C4-2B (cell line): ENCODE results near the gene KRTAP10-10.

Source experiments
- ZFX ChIP-seq: fragments of 450-650 bp; IDR thresholded peaks from 2 replicates; pipeline ENCODE4 v1.6.1; 2017
- TF ChIP-seq, protein P1 (sequence below): fragments of 450-650 bp; conservative IDR thresholded peaks from 2 replicates; pipeline ENCODE4 v1.5.1; 2017; ENCODE audit warnings: mild to moderate bottlenecking

DNA sequence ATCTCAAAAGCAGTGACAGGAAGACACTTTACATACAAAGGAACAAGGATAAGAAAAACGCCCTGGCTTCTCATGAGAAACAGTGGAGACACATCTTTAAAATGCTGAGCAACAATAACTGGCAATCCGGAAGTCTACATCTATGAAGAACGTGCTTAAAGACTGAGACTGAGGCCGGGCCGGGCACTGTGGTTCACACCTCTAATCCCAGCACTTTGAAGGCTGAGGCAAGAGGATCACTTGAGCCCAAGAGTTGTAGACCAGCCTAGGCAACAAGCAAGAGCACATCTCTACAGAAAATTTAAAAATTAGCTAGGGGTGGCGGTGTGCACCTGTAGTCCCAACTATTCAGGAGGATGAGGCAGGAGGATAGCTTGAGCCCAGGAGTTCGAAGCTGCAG is 46.9 kb downstream of the KRTAP10-10 start:
- TF ChIP-seq, protein P1, sequence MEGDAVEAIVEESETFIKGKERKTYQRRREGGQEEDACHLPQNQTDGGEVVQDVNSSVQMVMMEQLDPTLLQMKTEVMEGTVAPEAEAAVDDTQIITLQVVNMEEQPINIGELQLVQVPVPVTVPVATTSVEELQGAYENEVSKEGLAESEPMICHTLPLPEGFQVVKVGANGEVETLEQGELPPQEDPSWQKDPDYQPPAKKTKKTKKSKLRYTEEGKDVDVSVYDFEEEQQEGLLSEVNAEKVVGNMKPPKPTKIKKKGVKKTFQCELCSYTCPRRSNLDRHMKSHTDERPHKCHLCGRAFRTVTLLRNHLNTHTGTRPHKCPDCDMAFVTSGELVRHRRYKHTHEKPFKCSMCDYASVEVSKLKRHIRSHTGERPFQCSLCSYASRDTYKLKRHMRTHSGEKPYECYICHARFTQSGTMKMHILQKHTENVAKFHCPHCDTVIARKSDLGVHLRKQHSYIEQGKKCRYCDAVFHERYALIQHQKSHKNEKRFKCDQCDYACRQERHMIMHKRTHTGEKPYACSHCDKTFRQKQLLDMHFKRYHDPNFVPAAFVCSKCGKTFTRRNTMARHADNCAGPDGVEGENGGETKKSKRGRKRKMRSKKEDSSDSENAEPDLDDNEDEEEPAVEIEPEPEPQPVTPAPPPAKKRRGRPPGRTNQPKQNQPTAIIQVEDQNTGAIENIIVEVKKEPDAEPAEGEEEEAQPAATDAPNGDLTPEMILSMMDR: no peak
- no peak for TF ChIP-seq ZFX
